Smooth muscle cell (in vitro differentiated cells): ENCODE measurements around the gene SFXN2. TPM values are rescaled to one million over a fixed set of nuclear protein-coding genes. Genes with fewer than 3 reads are reported as not detected.
A peak's percentile ranks its signal among the peaks of the same experiment; 100 is the strongest.
"Not testable (repeated sequence)": the region's sequence is repeated elsewhere in the genome, so short reads cannot be mapped to it uniquely, and the experiment has no call there.

Experiments used
- DNase-seq: peaks from one replicate; lab custom pipeline; 2025; ENCODE audit not compliant: unreplicated experiment; lab: John Stamatoyannopoulos, UW
- H2AFZ ChIP-seq: fragments of 200-600 bp; sonication (generic); 2 replicates; pipeline ENCODE4 v1.6.0; 2016; ENCODE audit warnings: antibody characterized with exemption, low read depth, mild to moderate bottlenecking
- H3F3A ChIP-seq: fragments of 200-600 bp; sonication (generic); 2 replicates; pipeline ENCODE4 v1.6.0; 2017; ENCODE audit warnings: antibody characterized with exemption, low read depth
- H3K27ac ChIP-seq: fragments of 200-600 bp; sonication (generic); 2 replicates; pipeline ENCODE4 v1.5.1; 2016; ENCODE audit warnings: low read depth, mild to moderate bottlenecking
- H3K27me3 ChIP-seq: fragments of 200-600 bp; sonication (generic); 2 replicates; pipeline ENCODE4 v1.6.1; 2016; ENCODE audit warnings: low read depth, mild to moderate bottlenecking
- H3K36me3 ChIP-seq: fragments of 200-600 bp; sonication (generic); 2 replicates; pipeline ENCODE4 v1.5.1; 2016; ENCODE audit warnings: low read depth
- H3K4me1 ChIP-seq: fragments of 200-600 bp; sonication (generic); 2 replicates; pipeline ENCODE4 v1.5.1; 2016; ENCODE audit warnings: low read depth
- H3K4me2 ChIP-seq: fragments of 200-600 bp; sonication (generic); 2 replicates; pipeline ENCODE4 v1.6.0; 2016; ENCODE audit warnings: mild to moderate bottlenecking
- H3K4me3 ChIP-seq: fragments of 200-600 bp; sonication (generic); 2 replicates; pipeline ENCODE4 v1.5.1; 2016; ENCODE audit warnings: mild to moderate bottlenecking
- H3K79me2 ChIP-seq: fragments of 200-600 bp; sonication (generic); 2 replicates; pipeline ENCODE4 v1.6.0; 2016; ENCODE audit warnings: low read depth, mild to moderate bottlenecking
- H3K9ac ChIP-seq: fragments of 200-600 bp; sonication (generic); 2 replicates; pipeline ENCODE4 v1.6.0; 2016; ENCODE audit warnings: low read depth
- H3K9me3 ChIP-seq: fragments of 200-600 bp; sonication (generic); replicated peaks from 2 replicates; pipeline ENCODE4 v1.5.1; 2016; ENCODE audit warnings: low read depth
- H4K20me1 ChIP-seq: fragments of 200-600 bp; sonication (generic); 2 replicates; pipeline ENCODE4 v1.6.0; 2016; ENCODE audit warnings: low read depth
- WGBS: methylation state at CpG from one replicate; pipeline ENCODE4 v1.1.7; 2016; ENCODE audit warnings: low lambda C conversion rate; 5-methylcytosine and 5-hydroxymethylcytosine counted together
- polyA plus RNA-seq: library from polyadenylated mRNA; unstranded; fragments of >200 nt; fragmentation: Nextera tagmentation; extraction: Ambion mirVana; gene quantifications from 2 replicates; pipeline ENCODE4 v1.2.1, GENCODE V29; 2016
- total RNA-seq: library from RNA; depleted of rRNA; stranded (reverse); fragments of >200 nt; gene quantifications from 2 replicates; pipeline ENCODE4 v1.2.3, GENCODE V29; 2014
- TF ChIP-seq, protein P1 (sequence below): fragments of 200-600 bp; sonication (generic); IDR thresholded peaks from 2 replicates; pipeline ENCODE4 v1.5.1; 2017; ENCODE audit warnings: borderline replicate concordance, mild to moderate bottlenecking, antibody characterized with exemption; ENCODE audit not compliant: insufficient read depth, poor library complexity, severe bottlenecking

The SFXN2 gene, protein sequence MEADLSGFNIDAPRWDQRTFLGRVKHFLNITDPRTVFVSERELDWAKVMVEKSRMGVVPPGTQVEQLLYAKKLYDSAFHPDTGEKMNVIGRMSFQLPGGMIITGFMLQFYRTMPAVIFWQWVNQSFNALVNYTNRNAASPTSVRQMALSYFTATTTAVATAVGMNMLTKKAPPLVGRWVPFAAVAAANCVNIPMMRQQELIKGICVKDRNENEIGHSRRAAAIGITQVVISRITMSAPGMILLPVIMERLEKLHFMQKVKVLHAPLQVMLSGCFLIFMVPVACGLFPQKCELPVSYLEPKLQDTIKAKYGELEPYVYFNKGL
- 2.6 and 2.9 TPM in 2 replicates for total RNA-seq
- polyA plus RNA-seq = 1.7 and 2.0 TPM in 2 replicates

- peaks cover 7% of the 10 kb centered on the region for H4K20me1 ChIP-seq
Measured at GRCh38 chr10:102714621-102715455, at the start of gene SFXN2. TSS of gene SFXN2 (plus strand) at chr10:102714636. CDS start at chr10:102726637, 12,001 bp downstream.

DNA sequence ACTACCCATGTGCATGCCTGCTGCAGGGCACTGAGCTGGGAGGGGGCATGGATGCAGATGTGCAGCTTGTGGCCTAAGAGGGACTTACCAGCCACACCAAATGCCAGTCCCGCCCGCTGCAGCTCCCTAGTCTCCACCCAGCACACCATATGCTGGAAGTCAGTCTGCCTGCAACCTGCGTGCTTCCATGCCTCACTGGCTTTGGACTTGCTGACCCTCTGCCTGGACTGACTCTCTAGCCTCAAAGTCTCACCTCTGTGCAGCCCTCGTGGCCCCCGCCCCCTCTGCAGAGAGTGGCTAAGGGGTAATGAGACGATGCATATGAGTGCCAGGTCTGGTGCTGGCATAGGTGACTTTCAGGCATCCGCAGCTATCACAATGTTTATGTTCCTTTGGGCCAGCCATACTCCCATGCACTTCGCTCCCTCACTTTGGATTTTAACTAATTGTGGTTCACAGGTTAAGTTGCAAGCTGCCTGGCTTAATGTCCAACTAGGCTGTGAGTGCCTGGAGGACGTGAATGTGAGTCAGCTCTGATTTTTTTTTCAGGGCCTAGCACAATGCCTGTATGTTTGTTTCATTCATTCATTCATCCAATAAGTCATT is 48.4 kb upstream of the SFXN2 start:
- Histone ChIP-seq H3K36me3 (no peaks in the 10 kb centered on the region), H3K9ac (no peak overlapping the region), H3K4me3 (no peak overlapping the region), H3K4me2 (no peak overlapping the region), H3K9me3 (no peaks in the 10 kb centered on the region), H3K27me3 (no peaks in the 10 kb centered on the region), H3K4me1 (peaks cover 24% of the 10 kb centered on the region), H4K20me1 (no peaks in the 10 kb centered on the region), H2AFZ (no peak overlapping the region), H3F3A (peaks cover 11% of the 10 kb centered on the region), H3K79me2 (no peaks in the 10 kb centered on the region), H3K27ac (no peak overlapping the region)
- WGBS = 87% methylated on average over 9 of the region's 9 CpGs
- TF ChIP-seq, protein P1, sequence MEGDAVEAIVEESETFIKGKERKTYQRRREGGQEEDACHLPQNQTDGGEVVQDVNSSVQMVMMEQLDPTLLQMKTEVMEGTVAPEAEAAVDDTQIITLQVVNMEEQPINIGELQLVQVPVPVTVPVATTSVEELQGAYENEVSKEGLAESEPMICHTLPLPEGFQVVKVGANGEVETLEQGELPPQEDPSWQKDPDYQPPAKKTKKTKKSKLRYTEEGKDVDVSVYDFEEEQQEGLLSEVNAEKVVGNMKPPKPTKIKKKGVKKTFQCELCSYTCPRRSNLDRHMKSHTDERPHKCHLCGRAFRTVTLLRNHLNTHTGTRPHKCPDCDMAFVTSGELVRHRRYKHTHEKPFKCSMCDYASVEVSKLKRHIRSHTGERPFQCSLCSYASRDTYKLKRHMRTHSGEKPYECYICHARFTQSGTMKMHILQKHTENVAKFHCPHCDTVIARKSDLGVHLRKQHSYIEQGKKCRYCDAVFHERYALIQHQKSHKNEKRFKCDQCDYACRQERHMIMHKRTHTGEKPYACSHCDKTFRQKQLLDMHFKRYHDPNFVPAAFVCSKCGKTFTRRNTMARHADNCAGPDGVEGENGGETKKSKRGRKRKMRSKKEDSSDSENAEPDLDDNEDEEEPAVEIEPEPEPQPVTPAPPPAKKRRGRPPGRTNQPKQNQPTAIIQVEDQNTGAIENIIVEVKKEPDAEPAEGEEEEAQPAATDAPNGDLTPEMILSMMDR = no peak
- DNase-seq = no peak

More at GRCh38 chr10:102714621-102715455, at the start of gene SFXN2:
- Histone ChIP-seq H2AFZ (peak within 1 kb of the TSS; percentile 82), H3K4me1 (peaks cover 36% of the 10 kb centered on the region), H3K4me3 (peak within 1 kb of the TSS; percentile 89), H3K9me3 (no peaks in the 10 kb centered on the region), H3K4me2 (peak within 1 kb of the TSS; percentile 90), H3F3A (peaks cover 17% of the 10 kb centered on the region), H3K9ac (peak within 1 kb of the TSS; percentile 90), H3K79me2 (peaks cover 42% of the 10 kb centered on the region), H3K27me3 (no peaks in the 10 kb centered on the region), H3K36me3 (no peaks in the 10 kb centered on the region), H3K27ac (peak within 1 kb of the TSS; percentile 91)
- DNase-seq = no peak
- TF ChIP-seq, protein P1 = no peak
- WGBS = 3% methylated on average over 42 of the region's 46 CpGs

DNA sequence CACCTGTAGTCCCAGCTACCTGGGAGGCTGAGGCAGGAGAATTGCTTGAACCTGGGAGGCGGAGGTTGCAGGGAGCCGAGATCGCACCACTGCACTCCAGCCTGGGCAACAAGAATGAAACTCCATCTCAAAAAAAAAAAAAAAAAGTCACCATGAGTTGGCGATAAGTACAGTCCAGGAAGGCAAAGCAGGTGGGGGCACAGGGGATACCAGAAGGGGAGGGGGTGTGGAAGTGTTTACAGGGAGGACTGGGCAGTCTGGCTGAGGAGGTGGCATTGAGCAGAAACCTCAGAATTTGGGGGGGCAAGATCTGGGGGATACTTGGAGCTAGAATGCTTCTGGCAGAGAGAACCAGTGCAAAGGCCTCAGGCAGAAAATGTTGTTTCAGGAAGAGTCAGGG is 47.0 kb upstream of the SFXN2 start:
- H3K4me1 ChIP-seq = peaks cover 18% of the 10 kb centered on the region
- not testable (repeated sequence) for DNase-seq, H3K27ac ChIP-seq, H2AFZ ChIP-seq, H3K9me3 ChIP-seq, H3K4me3 ChIP-seq, H3K36me3 ChIP-seq, H3F3A ChIP-seq, H3K79me2 ChIP-seq, H3K9ac ChIP-seq, H3K4me2 ChIP-seq, H3K27me3 ChIP-seq, H4K20me1 ChIP-seq
- 98% methylated on average over 4 of the region's 4 CpGs for WGBS
